Measurements from ENCODE around the gene PRKG1. TPM values are rescaled to one million over a fixed set of nuclear protein-coding genes. Genes with fewer than 3 reads are reported as not detected.
"Not testable (repeated sequence)": the region's sequence is repeated elsewhere in the genome, so short reads cannot be mapped to it uniquely, and the experiment has no call there.

The PRKG1 gene
- polyA plus RNA-seq, 4 donors = 12.7 to 21.2 (median 15.0) TPM

DNA sequence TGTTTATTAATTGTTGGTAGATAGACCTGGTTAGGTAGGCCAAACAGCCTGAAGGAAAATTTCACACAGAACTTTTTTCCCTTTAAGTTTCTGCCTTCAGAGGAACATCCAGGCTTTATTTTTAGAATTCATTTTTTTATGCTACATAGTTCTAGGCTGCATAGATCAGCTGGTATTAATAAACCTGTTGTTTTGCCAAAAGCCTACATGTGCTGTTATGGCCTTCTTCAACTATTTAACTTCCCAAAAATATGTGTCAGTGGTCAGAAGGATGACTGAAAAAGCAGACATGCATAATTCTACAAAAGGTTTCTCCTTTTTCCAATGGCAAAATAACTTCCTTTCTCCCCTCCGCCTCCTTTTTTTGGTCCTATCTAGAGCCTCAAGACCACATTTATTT is 936.8 kb downstream of the PRKG1 start:
- DNase-seq (ENCODE audit: low read depth in 4 of 4, low spot score in 3 of 4) = no peak

- peak in 2 of 4 donors; percentile 18 to 46 for DNase-seq (ENCODE audit: low read depth in 4 of 4, low spot score in 3 of 4)
These were observed 944.8 kb downstream of the PRKG1 start for GRCh38 chr10:52019077-52019555.

DNA sequence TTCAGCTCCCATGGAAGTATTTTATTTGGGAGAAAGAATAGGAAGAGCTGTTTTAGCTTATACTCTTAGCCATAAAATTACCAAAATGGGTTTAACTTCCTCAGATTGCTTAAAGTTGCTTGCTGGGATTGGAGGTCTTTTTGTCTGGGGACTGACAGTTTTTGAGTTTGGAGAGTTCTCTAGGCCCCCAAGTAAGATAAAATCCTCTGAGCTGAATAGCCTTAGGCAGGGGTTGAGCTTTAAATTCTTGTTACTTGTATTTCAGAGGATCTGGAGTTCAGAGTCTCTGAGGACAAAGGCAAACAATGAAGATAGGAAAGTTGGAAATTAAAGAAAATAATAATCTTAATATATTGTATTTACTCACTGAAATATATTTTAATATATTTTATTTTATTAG is 945.4 kb downstream of the PRKG1 start:
- DNase-seq (ENCODE audit: low read depth in 4 of 4, low spot score in 3 of 4) = no peak

DNA sequence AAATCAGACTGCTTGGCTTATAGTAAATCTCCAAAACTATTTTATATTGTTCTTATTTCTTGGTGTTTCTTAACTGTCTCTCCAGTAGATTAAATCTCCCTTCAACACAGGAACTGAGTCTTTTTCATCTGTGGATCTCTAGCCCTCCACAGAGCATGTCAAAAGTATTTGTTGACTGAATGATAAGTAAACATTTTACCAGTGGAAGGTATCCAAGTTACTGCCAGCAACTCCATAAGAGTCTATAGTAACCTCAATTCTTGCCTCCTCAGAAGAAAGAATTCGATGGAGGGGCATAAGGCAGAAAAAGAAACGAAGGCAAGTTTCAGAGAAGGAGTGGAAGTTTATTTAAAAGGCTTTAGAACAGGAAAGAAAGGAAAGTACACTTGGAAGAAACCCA is 945.9 kb downstream of the PRKG1 start:
- DNase-seq (ENCODE audit: low read depth in 4 of 4, low spot score in 3 of 4) = no peak

DNA sequence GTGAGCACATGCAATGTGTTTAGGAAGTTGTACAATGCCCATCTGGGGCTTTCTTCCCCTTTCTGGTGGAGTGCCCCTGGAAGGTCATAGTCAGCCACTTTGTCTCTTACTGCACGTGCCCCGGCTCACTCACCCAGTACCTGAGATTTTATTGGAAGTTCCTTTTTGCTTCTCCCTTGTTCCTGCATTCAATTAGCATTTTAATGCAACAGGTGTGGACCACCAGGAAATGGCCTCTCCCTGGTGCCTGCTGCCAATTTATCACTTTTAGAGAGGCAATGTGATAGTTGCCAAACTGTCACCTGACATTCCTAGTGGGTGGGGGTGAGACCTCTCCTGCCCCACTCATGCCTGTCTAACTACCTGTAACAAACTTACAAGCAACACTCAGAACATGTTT is 946.4 kb downstream of the PRKG1 start:
- no peak for DNase-seq (ENCODE audit: low read depth in 4 of 4, low spot score in 3 of 4)

DNA sequence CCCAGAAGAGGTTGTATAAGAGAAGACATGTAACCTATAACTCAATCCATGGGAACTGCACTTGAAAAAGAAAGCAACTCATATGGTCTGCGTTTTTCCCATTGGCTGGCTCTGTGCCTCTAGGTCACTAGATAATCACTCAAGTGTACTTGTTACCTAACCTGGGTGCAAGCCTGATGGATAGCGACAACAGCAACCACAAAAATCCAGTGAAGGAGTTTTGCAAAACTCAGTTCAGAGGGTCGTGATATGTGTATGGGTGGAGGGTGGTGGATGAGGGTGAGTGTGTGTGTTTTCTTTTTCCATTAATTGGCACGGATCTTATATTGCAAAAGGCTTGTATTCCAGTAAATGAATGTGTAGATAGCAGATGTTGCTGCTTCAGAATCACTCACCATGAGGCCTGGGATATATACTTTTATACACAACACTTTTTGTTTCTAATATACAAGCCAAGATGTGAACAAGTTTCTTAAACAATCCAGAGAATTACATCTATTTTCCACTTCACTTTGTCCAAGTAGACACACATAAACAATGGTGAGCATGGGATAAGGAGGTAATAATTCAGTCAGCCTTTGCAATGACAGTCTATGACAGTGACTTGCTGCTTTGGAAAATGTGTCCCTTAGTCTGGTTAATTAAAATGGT is 952.9 kb downstream of the PRKG1 start:
- DNase-seq (ENCODE audit: low read depth in 4 of 4, low spot score in 3 of 4) = no peak

GRCh38 chr10:52028523-52028858 is 954.2 kb downstream of the PRKG1 start:
- no peak for DNase-seq (ENCODE audit: low read depth in 4 of 4, low spot score in 3 of 4)

DNA sequence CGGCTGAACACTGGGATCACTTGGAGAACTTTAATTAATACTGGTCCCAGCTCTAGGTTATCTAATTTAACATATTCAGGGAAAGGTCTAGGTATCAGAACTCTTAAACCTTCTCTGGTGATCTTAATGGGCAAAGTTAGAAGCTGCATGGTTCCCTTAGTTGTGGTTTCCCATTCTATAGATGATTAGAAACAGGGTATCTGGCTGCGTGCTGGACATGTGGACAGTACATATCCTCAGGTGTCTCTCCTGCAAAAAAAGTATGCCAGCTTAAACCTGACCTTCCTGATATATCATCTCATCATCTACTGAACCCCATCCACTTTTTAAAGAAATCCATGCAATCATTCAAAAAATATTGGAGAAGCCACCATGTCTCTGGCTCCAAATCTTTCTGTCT is 955.3 kb downstream of the PRKG1 start:
- no peak for DNase-seq (ENCODE audit: low read depth in 4 of 4, low spot score in 3 of 4)

DNA sequence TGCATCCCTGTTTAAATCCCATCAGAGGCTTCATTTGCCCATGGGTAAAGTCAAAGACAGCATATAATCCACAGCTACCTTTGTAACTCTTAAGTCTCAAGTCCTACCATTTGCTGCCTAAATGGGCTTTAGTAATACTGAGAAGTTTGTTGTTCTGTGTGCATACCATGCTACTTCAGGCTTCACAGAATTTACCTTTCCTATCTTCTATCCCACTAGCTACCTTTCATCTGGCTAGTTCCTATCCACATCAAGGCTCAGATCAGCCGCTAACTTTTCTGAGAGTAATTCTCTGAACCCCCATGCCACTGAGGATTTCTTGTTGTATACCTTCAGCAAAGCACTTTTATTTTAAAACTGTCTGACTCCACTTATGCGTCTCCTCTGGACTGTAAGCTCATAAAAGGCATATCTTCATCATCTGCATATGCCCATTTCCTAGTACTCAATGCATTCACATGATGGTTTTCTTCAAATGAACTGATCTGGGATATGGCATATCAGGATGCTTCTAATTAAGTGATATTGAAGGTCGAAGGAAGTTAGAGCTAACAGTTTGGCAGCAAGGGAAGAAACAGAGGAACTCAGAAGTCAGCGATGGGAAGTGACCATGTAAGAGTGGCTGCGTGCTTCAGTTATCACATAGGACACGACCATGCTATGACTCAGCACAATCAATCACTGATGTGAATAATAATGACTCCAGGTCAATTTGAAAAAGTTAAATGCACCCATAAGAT is 955.9 kb downstream of the PRKG1 start:
- DNase-seq (ENCODE audit: low read depth in 4 of 4, low spot score in 3 of 4) = no peak

GRCh38 chr10:52030975-52031374 is 956.7 kb downstream of the PRKG1 start:
- DNase-seq (ENCODE audit: low read depth in 4 of 4, low spot score in 3 of 4) = no peak

DNA sequence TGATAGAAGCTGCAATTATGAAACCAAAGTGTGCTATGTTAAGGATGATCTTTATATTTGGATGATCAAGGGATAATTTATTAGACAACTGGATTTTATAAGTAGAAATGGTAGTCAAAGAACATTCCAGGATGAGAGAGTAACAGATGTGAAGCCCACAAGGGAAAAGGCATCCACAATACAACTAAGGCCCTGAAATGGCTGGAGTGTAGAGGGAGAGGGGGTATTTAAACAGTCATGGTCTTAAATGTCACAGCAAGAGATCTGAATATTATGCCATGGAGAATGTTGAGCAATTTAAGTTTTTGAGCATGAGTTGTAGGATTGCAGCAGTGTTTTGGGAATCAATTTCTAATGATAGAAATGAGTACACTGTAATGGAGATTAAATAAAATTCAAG is 957.5 kb downstream of the PRKG1 start:
- no peak for DNase-seq (ENCODE audit: low read depth in 4 of 4, low spot score in 3 of 4)

- no peak for DNase-seq (ENCODE audit: low read depth in 4 of 4, low spot score in 3 of 4)
These were observed 958.7 kb downstream of the PRKG1 start for GRCh38 chr10:52032681-52033629.

GRCh38 chr10:52039002-52039793 is 964.9 kb downstream of the PRKG1 start:
- not testable (repeated sequence) for DNase-seq (ENCODE audit: low read depth in 4 of 4, low spot score in 3 of 4)

DNA sequence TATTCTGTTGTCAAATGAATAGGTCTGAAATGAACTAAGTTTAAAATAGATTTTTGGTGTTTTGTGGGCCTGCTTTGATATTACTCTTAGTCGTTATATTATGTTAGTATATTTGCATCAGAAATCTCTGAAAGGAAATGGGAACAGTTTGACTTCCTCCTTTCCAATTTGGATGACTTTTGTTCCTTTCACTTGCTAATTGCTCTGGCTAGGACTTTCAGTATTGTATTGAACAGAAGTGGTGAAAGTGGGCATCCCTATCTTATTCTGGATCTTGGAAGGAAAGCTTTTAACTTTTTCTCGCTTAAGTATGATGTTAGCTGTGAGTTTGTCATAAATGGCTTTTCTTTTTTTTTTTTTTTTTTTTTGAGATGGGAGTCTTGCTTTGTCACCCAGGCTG is 966.2 kb downstream of the PRKG1 start:
- DNase-seq (ENCODE audit: low read depth in 4 of 4, low spot score in 3 of 4) = no peak

DNA sequence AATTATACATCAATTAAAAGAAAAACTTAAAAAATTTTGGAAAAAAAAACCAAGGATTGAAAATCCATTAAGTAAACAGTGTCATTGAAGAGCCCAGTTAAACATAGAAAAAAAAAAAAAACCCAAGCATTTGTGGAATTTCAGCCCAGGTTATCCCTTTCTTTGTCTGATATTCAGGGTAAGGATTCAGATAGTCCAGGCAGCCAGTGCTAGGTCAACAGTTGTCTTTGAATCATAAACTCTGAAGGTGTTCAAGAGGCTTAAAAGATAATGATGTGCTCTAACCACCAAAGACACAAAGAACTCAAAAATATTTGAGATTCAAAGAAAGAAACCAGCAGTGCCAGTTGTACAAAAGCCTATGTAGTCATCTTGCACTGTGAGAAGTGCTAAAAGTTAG is 969.5 kb downstream of the PRKG1 start:
- no peak for DNase-seq (ENCODE audit: low read depth in 4 of 4, low spot score in 3 of 4)

- no peak for DNase-seq (ENCODE audit: low read depth in 4 of 4, low spot score in 3 of 4)
These were observed 973.8 kb downstream of the PRKG1 start for GRCh38 chr10:52048051-52048450.

- DNase-seq (ENCODE audit: low read depth in 4 of 4, low spot score in 3 of 4) = no peak
These were observed 976.3 kb downstream of the PRKG1 start for GRCh38 chr10:52050429-52051047.

- no peak for DNase-seq (ENCODE audit: low read depth in 4 of 4, low spot score in 3 of 4)
These were observed 979.2 kb downstream of the PRKG1 start for GRCh38 chr10:52053497-52053896.

GRCh38 chr10:52056291-52056690 is 982.0 kb downstream of the PRKG1 start:
- no peak for DNase-seq (ENCODE audit: low read depth in 4 of 4, low spot score in 3 of 4)

- no peak for DNase-seq (ENCODE audit: low read depth in 4 of 4, low spot score in 3 of 4)
These were observed 984.8 kb downstream of the PRKG1 start for GRCh38 chr10:52059089-52059488.
